Mesothelial cell of epicardium (in vitro differentiated cells): ENCODE measurements around the gene GDAP2. TPM values are rescaled to one million over a fixed set of nuclear protein-coding genes. Genes with fewer than 3 reads are reported as not detected.

Experiments
- DNase-seq, 2 experiments: peaks; one replicate each; pipeline ENCODE4 v3.0.0; 2021; ENCODE audit warnings: low spot score in 2 of 2; ENCODE audit not compliant: unreplicated experiment in 2 of 2
- H3K27ac Mint-ChIP-seq: 2 replicates; pipeline ENCODE4 v1.8.0; 2021; ENCODE audit warnings: mixed read lengths
- H3K27me3 Mint-ChIP-seq: 2 replicates; pipeline ENCODE4 v1.8.0; 2021; ENCODE audit warnings: low read depth, mixed read lengths
- H3K36me3 Mint-ChIP-seq: 2 replicates; pipeline ENCODE4 v1.8.0; 2021; ENCODE audit warnings: mixed read lengths
- H3K4me1 Mint-ChIP-seq: 2 replicates; pipeline ENCODE4 v1.8.0; 2021; ENCODE audit warnings: mixed read lengths
- H3K4me3 Mint-ChIP-seq: 2 replicates; pipeline ENCODE4 v1.8.0; 2021; ENCODE audit warnings: mild to moderate bottlenecking, moderate library complexity, mixed read lengths
- H3K9me3 Mint-ChIP-seq: 2 replicates; pipeline ENCODE4 v1.8.0; 2021; ENCODE audit warnings: mixed read lengths
- CTCF ChIP-seq: fragments of 200-600 bp; sonication (generic); IDR thresholded peaks from one replicate; pipeline ENCODE4 v1.5.0; 2021; ENCODE audit warnings: antibody characterized with exemption; ENCODE audit not compliant: unreplicated experiment
- total RNA-seq: library from RNA; stranded (reverse); gene quantifications from 3 replicates; pipeline ENCODE4 v1.2.1, GENCODE V29; 2021

GDAP2 gene
- 23.8 to 26.5 TPM (median 25.9 TPM) in 3 replicates for total RNA-seq

GRCh38 chr1:117929343-117930172 lies at the start of gene GDAP2, which contains the start of gene WDR3:
Gene GDAP2, minus strand, starts transcription at chr1:117929621. Its CDS starts 9,264 bp downstream, at chr1:117920357.
Gene WDR3, plus strand, starts transcription at chr1:117929739. Its CDS starts 3,581 bp downstream, at chr1:117933320.
- DNase-seq, result peak; percentile 87 to 91
- H3K9me3 Mint-ChIP-seq, result no peaks in the 10 kb centered on the region
- no peak for TF ChIP-seq CTCF
- H3K4me3 Mint-ChIP-seq, result peak within 1 kb of the TSS; percentile 88
- no peaks in the 10 kb centered on the region for H3K27me3 Mint-ChIP-seq
- peak within 1 kb of the TSS; percentile 87 for H3K27ac Mint-ChIP-seq
- peaks cover 30% of the 10 kb centered on the region for H3K4me1 Mint-ChIP-seq
- H3K36me3 Mint-ChIP-seq, result peaks cover 4% of the 10 kb centered on the region

GRCh38 chr1:117976381-117976780 lies 47.0 kb upstream of the GDAP2 start:
- no peak for DNase-seq
- TF ChIP-seq CTCF, result no peak
- H3K4me1 Mint-ChIP-seq, result no peaks in the 10 kb centered on the region
- no peak overlapping the region for H3K4me3 Mint-ChIP-seq
- H3K9me3 Mint-ChIP-seq, result no peaks in the 10 kb centered on the region
- no peaks in the 10 kb centered on the region for H3K27me3 Mint-ChIP-seq
- no peaks in the 10 kb centered on the region for H3K36me3 Mint-ChIP-seq
- no peak overlapping the region for H3K27ac Mint-ChIP-seq

- peaks cover 5% of the 10 kb centered on the region for H3K4me1 Mint-ChIP-seq
- no peaks in the 10 kb centered on the region for H3K36me3 Mint-ChIP-seq
- DNase-seq, result no peak
- no peak for TF ChIP-seq CTCF
- H3K27me3 Mint-ChIP-seq, result no peaks in the 10 kb centered on the region
- no peak overlapping the region for H3K27ac Mint-ChIP-seq
- H3K4me3 Mint-ChIP-seq, result no peak overlapping the region
- H3K9me3 Mint-ChIP-seq, result no peaks in the 10 kb centered on the region
Observed at GRCh38 chr1:117971777-117972176, 42.4 kb upstream of the GDAP2 start.

GRCh38 chr1:117970252-117970651 lies 40.8 kb upstream of the GDAP2 start:
- no peak for DNase-seq
- Mint-ChIP-seq H3K4me1 (peaks cover 5% of the 10 kb centered on the region), H3K27me3 (no peaks in the 10 kb centered on the region), H3K36me3 (no peaks in the 10 kb centered on the region), H3K27ac (no peak overlapping the region), H3K9me3 (no peaks in the 10 kb centered on the region), H3K4me3 (no peak overlapping the region)
- TF ChIP-seq CTCF, result no peak

- DNase-seq, result no peak
- no peaks in the 10 kb centered on the region for H3K9me3 Mint-ChIP-seq
- no peak overlapping the region for H3K27ac Mint-ChIP-seq
- H3K27me3 Mint-ChIP-seq, result no peaks in the 10 kb centered on the region
- H3K36me3 Mint-ChIP-seq, result no peaks in the 10 kb centered on the region
- no peak for TF ChIP-seq CTCF
- H3K4me3 Mint-ChIP-seq, result no peak overlapping the region
- peaks cover 5% of the 10 kb centered on the region for H3K4me1 Mint-ChIP-seq
Observed at GRCh38 chr1:117967881-117968280, 38.5 kb upstream of the GDAP2 start.
